Stimulated activated CD4-positive, alpha-beta T cell treated with anti-CD3 and anti-CD28 coated beads, TNF-alpha, amount 100 ng/mL, for 48 hours (primary cell): Measurements from ENCODE around the gene COL20A1.

Experiments
- DNase-seq, 3 donors: peaks; one replicate each; pipeline ENCODE4 v3.0.0-alpha.2; 2020; ENCODE audit warnings: low read depth in 3 of 3

The COL20A1 gene

DNA sequence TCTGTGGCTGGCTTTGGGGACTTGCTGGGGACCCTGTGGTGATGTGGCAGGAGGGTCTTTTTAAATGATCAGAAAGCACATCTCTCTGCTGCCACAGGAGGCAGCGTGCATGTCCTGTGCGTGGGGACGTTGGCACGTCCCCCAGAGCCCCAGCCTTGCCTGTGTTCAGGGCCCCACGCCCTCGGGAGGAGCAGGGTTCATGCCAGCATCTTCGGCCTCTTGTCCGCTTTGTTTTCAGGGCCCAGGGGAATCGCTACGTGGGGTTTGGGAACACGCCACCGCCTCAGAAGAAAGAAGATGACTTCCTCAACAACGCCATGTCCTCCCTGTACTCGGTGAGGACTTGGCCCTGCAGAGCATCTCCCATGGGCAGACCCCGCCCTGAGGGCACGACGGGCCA is 14.3 kb upstream of the COL20A1 start:
- no peak for DNase-seq

- no peak for DNase-seq
These were observed 13.1 kb upstream of the COL20A1 start for GRCh38 chr20:63279931-63280330.

DNA sequence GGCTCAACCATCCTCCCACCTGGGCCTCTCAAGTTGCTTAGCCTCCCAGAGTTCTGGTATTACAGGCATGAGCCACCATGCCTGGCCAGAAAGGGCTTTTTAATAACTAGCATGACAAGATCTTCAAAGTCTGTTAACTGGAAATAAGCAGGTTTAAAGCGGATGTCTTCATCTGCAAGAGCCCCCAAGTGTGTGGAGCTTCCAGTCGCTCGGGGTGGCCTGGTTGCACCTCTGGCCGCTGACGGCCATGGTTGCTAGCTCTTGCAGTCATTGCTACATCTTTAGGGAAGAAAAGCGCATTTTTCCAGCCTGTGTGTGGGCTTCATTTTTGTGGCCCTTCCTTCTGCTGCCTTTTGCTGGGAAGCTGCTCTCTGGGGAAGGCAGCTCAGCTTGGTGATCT is 12.6 kb upstream of the COL20A1 start:
- no peak for DNase-seq

DNA sequence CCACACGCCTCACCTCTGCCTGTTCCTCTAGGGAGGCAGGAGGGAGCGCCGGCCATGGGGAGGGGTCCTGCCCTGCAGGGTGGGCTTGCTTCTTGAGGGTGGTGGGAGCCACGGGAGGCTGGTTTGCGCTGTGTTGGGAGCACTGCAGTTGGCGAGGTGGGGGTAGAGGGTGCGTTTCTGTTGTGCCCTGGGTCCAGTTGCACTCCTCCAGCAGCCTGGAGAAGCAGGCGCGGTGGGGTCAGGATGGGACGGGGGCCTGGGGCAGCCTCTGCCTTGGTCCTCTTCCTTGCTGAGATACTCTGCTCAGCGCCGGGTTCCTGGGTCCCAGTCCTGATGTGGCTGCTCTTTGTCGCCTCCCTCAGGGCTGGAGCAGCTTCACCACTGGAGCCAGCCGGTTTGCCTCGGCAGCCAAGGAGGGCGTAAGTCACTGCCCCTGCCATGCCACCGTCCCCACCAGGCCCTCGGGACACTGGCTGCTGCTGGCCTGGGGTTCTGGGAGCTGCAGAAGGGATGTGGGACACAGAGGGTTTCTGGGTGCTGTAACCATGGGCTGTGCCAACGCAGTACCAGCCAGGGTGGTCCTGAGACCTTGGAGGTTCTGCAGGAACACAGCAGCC is 11.9 kb upstream of the COL20A1 start:
- no peak for DNase-seq

GRCh38 chr20:63281742-63282665 is 11.0 kb upstream of the COL20A1 start:
- DNase-seq, result no peak

GRCh38 chr20:63282946-63283345 is 10.0 kb upstream of the COL20A1 start:
- DNase-seq, result no peak

DNA sequence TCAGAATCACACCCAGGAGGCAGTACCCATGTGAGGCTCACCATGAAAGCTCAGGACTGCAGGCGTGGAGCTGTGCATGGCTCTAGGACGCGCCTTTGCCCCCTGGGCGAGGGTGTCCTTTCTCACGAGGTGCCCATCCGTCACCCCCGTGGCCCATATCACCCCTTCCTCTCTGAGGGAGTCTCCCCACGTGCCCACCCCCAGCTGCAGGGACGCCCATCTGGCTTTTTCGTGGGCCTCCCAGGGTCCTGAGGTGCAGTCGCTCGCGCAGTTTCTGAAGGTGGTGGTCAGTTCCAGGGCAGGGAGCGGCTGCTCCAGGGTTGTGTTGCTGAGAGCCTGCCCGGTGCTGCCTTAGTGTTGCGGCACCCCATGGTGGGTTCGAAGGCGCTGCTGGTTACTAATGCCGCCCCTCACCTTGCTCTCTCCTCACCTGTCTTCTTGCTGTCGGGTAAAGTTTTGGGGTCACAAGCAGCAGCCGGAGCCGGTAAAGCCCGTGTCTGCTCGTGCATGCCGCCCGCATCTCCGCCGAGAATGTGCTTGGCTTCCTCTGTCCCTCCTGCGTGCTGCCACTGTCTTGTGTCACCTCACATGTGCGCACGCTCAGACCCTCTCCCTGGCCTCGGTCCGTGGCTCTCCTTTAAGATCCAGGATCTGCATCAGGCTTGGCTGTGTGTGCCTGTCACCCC is 9.4 kb upstream of the COL20A1 start:
- no peak for DNase-seq

- no peak for DNase-seq
These were observed 8.9 kb upstream of the COL20A1 start for GRCh38 chr20:63284083-63284440.

- DNase-seq, result no peak
These were observed 8.4 kb upstream of the COL20A1 start for GRCh38 chr20:63284544-63284949.

- DNase-seq, result no peak
These were observed 7.9 kb upstream of the COL20A1 start for GRCh38 chr20:63284981-63285524.

- DNase-seq, result no peak
These were observed 7.1 kb upstream of the COL20A1 start for GRCh38 chr20:63285636-63286615.

DNA sequence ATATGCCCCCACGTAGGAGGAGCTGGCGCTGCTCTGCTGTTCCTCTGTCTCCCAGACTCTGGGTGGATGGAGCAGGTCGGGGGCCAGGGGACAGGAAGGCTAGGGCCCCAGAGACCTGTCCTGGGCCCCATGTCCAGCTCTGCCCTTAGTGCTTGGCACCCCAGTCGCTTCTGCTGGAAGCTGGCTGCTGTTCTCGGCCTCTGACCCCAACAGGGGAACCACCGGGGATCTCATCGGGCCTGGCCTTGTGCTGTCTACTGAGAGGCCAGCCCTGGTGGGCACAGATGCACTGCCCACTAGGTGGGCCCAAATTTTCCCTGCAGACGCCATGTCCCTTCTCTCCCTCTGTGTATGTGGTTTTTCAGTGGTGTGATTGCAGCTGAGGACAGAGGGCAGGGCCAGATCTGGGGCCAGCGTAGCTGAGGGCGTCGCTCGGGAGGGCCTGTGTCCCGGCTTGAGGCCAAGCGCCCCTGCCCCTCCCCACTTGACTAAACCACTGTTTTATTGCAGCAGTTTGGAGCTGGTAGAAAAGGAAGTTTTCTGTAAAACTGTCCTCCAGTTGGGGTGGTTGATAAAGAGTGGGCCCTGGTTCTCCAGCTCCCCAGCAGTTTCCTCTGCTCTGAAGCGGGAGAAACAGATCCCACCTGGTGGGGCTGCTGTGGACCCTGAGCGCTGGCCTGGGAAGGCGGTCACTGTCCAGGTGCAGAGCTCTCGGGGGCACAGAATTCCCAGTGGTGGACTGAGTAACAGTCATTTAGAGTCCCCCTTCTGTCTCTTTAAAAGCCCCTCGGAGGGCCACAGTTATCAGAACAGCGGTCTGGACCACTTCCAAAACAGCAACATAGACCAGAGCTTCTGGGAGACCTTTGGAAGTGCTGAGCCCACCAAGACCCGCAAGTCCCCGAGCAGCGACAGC is 5.9 kb upstream of the COL20A1 start:
- DNase-seq, result no peak

DNA sequence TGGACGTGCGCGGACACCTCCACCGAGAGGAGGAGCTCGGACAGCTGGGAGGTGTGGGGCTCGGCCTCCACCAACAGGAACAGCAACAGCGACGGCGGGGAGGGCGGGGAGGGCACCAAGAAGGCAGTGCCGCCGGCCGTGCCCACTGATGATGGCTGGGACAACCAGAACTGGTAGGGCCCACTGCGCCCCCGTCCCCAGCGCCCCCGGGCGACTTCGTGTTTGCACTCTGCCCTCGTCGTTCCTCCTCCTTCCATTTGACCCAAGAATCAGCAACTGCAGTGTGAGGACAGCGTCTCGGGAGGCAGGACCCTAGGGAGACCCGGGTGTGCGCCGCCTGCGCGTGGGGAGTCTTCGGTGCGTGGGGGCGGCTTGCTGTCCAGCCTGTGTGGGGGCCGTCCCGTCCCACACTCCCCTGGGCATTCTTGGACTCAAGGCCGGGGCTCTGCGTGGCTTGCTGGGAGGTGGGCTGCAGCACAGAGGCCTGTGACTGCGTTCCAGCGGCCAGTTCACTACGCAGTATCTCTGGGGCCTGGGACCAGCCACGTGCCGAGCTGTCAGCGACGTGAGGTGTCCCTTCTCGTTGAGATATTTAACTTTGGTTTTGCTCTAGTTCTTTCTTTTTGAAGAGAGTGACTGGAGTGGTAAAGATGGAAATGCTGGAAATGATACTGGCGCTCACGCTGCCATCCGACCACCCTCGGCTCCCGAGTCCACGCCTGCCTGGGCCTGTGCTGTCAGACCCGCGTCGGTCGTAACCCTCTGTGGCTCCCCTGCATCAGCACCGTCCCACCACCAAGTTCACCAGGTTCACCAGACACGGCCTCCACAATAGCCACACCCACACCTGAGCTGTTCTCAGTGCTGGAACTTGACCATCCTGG is 5.0 kb upstream of the COL20A1 start:
- DNase-seq, result no peak

DNA sequence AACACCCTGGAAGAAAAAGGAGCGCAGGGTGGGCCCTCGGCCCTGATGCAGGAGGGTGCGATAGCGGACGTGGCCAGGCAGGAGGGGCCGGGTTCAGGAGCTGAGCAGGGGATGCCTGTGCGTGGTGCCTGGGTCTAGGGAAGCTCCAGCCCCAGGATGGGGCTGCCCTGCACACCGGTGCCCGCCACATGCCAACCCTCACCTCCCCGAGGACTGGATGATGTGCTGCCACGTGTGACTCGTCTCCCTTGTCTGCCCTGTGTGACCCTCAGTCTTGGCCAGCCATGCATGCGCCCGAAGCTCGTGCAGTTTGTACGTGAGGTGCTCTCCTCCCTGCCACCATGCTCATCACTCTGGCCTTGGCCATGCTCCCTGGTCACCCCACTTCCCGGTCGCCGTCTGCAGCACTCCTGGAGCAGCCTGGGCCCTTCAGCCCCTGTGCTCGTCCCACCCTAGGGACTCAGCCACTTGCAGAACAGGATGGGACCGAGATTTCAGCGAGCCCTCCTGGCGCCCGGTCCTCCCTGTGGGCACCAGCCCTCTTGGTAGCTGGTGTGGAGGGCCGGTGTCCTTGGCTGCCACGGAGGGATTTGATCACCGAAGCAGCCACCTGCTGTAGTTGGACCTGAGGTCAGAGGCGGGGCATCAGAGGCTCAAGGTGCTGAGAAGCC is 4.3 kb upstream of the COL20A1 start:
- no peak for DNase-seq

DNA sequence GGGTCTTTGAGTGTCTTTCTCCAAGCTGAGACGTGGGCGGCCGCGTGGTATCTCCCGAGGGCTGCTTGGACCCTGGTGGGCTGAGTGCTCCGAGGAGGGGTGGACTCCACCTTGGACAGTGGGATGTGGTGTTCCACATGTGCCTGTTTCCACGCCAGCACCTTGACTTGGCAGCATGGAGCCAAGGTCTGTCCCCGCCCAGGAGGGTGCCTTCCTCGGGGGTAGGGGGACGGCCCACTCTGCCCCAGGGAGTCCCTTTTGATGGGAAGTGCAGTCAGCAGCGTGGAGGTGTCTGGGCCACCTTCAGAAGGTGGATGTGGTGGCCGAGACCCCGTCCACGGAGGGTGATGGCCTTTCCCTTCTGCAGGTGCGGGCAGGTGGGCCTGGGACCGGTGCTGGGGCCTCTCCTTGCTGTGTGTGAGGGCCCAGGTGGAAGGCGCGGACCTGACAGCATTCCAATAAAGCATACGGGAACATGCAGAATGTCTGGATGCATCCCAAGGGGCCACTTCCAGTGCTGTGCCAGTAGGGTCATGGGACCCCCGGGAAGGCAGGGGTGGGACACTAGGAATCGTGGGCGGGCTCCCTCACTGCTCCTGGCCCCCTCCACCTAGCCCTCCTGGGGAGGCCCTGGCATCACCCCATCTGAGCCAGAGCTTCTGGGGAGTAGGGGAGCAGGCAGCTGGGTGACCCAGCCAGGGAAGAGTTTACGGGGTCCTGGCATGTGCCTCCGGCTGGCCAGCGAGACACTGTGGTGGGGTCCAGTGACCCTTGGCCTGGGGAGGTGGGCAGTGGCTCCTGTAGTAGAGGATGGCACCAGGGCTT is 3.5 kb upstream of the COL20A1 start:
- DNase-seq, result no peak

- DNase-seq, result no peak
These were observed 2.8 kb upstream of the COL20A1 start for GRCh38 chr20:63290136-63290676.

DNA sequence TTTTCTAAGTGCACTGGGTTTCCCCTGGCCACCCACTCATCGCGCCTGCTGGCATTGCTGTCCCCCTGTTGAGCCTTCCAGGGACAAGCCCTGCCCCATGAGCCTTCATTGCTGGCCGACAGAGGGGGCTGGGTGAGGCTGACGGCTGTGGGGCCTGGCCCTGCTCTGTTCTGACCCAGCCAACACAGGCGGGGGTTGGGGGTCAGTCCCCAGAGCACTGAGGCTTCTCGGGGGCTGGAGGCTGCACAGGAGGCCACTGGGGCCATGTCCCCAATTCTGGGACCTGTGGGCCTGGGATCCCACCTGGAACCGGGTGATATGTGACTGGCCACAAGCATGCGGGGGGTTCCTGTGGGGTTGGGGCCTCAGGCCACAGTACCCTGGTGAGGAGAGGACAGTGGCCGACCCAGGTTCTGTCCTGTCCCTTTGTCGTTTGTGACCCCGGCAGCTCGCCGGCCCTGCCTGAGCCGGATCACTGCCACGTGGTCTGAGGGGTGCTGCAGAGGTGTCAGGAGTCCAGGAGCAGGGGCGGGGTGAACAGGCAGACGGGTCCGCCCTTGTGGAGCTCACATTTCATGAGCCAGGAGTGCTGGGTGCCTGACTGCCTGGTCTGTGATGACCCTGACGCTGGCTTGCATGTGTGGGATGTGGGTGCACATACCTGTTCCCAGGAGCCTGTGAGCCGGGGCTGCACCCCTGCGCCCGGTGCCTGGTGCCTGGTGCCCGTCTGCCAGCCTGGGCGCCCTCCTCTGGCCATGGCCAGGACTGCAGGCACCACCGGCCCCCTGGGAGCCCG is 2.1 kb upstream of the COL20A1 start:
- peak; percentile 45 to 66 (median 51) for DNase-seq
